ENCODE results near the gene GPBAR1.

Gene GPBAR1

DNA sequence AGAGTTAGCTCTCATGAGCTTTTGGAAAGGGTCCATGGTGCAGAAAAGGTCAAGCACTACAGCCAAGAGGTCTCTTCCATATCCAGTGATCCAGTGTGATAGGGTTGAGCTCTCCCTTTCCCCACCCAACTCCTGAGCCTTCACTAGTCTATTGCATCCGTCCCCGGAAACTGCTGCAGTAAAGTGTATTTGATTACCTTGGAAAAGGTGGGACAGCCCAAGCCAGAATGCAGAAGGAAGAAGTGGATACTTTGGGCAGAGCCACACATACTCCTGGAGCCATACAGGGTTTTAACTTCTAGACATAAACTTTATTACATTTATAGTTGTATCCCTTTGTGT lies 13.1 kb downstream of the GPBAR1 start:
- in situ Hi-C loops (cut with HindIII; ENCODE audit: low pct_unique_long_range_greater_than_20kb, low sequenced_read_pairs): no loop called here
- no peak for DNase-seq (ENCODE audit: low read depth in 1 of 2, low spot score in 1 of 2)
- TF ChIP-seq JUND (IDR thresholded peaks at IDR 0.05; ENCODE audit: low read depth): no peak

DNA sequence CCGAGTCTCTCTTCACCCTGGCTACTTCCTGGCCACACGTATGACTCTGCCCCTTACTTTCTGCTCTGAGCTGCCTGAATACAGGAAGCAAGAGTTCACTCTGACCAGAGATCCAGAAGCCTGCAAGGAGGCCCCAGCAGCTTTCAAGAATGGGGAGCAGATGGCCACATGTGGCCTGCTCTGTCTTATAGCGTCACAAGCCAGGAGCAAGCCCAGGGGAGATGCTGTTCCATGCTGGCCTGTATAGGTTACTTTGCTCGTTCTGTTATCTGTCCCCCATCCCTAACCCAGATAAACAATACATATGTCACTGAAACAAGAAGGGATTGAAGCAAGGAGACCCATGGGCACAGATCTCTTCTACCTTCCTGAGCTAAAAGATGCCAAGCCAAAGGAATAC lies 13.8 kb downstream of the GPBAR1 start:
- in situ Hi-C loops (cut with HindIII; ENCODE audit: low pct_unique_long_range_greater_than_20kb, low sequenced_read_pairs): no loop called here
- no peak for DNase-seq (ENCODE audit: low read depth in 1 of 2, low spot score in 1 of 2)
- TF ChIP-seq JUND (IDR thresholded peaks at IDR 0.05; ENCODE audit: low read depth): no peak

DNA sequence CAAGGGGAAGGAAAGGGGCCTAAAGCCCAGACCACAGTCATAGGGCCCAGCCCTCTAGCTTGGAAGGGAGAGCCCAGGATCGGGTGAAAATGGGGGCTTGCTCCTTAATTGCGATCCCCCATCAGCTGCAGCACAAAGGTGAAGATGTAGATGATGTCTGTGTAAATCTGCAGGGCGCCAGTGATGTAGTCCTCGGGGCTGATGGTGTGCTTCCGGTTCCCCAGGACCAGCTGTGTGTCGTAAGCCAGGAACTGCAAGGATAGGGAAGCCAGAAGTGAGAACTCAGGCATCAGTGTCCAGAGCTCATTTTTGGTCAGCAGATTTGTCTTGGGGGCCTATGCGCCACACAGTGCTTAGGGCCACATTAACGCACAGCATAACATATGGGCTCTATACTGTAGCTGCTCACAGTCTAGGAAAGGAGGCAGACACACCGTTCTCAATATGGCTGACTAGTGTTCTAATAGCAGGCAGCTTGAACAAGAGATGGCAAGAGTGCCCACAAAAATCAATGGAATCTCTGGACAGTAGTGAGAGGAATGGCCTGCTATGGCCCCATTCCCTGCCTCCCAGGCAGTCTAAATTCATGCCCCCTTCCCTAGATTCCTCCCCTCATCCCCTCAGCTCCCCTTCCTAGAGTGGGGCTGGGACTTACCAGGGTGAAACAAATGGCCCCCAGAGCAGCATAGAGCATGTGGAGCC lies 14.7 kb downstream of the GPBAR1 start:
- no peak for DNase-seq (ENCODE audit: low read depth in 1 of 2, low spot score in 1 of 2)
- in situ Hi-C loops (cut with HindIII; ENCODE audit: low pct_unique_long_range_greater_than_20kb, low sequenced_read_pairs): no loop called here
- TF ChIP-seq JUND (IDR thresholded peaks at IDR 0.05; ENCODE audit: low read depth): no peak

DNA sequence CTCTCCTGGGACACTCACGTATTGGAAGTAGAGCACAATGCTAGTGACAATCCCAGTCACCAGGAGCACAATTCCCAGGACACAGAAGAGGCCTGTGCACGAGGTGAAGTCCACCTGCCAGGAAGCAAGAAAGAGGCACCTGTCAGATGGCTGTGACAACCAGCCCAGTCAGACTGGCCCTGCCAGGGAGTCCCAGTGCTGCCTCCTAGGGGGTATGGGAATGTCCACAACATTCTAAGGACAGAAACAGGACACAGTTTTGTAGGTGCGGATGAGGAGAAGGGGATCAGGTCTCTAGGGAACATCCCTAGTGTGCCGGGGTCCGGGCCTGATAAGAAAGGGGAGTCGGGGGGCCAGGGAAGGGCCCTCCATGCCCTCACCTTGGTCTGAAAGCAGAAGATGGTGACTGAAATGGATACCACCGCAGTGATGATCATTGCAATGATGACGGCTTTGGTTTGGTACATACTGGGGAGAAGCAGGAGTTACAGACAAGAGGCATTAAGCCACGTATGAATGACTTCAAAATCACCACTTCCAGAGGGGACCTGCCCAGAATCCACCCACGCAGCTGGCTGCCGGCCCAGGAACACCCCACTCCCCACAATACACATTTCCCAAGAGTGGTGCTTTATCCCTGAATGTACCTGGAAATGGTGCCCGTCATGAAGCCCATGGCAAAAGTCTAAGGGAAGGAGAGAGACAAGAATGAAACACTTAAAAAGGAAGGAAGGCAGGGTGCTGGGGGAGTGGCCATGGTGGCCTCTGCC lies 16.4 kb downstream of the GPBAR1 start:
- in situ Hi-C loops (cut with HindIII; ENCODE audit: low pct_unique_long_range_greater_than_20kb, low sequenced_read_pairs): no loop called here
- no peak for TF ChIP-seq JUND (IDR thresholded peaks at IDR 0.05; ENCODE audit: low read depth)
- DNase-seq (ENCODE audit: low read depth in 1 of 2, low spot score in 1 of 2): peak; percentile 37 to 66

DNA sequence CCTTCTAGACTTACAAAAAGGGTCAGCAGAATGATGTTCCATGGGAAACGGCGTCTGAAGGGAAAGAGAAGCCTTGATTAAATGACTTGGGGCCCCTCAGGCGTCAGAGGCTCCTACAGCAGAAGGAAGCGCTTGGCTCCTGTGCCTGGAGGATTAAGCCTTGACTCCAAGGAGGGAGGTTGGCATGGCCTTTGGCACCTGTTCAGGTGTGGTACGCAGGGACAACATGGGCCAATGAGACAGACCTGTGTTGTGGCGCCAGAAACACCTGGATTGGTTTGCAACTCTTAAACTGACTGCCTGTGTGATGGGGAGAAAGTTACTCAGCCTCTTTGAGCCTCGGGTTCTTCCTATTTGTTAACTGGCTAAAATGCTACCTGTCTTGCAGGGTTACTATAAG lies 17.1 kb downstream of the GPBAR1 start:
- in situ Hi-C loops (cut with HindIII; ENCODE audit: low pct_unique_long_range_greater_than_20kb, low sequenced_read_pairs): no loop called here
- TF ChIP-seq JUND (IDR thresholded peaks at IDR 0.05; ENCODE audit: low read depth): no peak

DNA sequence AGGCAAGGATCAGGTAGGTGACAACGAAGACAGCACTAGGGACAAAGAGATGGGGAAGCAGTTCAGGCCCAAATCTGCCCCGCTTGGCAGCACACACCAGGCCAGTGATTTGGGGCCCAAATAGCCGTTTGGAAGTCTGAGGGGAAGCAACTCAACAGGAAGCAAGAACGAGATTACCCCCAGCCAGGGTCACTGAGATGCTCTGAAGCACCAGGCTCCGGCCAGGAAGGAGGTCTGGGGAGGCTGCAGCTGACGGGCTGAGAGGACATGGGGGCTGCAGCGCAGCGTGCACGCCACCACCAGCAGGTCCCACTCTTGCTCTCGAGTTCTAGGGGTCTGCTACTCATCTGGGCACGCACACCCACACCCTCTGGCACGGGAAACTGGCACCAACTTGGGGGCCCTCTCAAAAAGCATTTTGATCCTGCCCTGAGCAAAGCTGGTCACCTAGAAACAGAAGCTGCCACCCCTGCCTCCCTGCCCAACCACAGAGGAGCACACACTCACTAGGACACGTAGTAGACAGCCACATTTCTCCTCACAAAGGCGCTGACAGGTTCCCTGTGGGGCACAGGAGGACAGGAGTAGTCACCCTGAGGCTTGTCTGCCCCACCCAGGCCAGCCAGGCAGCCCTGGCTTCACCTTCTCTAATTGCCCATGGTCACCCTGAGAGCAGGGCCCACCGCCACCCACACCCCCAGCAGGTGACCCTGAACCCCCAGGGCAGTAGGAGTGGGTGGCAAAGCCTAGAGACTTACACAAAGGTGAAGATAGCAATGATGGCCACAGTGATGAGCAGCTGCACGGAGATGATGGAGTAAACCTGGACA lies 17.9 kb downstream of the GPBAR1 start:
- TF ChIP-seq JUND (IDR thresholded peaks at IDR 0.05; ENCODE audit: low read depth): no peak
- DNase-seq (ENCODE audit: low read depth in 1 of 2, low spot score in 1 of 2): no peak
- in situ Hi-C loops (cut with HindIII; ENCODE audit: low pct_unique_long_range_greater_than_20kb, low sequenced_read_pairs): no loop called here

More for the DNA sequence above, 17.1 kb downstream of the GPBAR1 start:
- no peak for DNase-seq (ENCODE audit: low read depth in 1 of 2, low spot score in 1 of 2)

DNA sequence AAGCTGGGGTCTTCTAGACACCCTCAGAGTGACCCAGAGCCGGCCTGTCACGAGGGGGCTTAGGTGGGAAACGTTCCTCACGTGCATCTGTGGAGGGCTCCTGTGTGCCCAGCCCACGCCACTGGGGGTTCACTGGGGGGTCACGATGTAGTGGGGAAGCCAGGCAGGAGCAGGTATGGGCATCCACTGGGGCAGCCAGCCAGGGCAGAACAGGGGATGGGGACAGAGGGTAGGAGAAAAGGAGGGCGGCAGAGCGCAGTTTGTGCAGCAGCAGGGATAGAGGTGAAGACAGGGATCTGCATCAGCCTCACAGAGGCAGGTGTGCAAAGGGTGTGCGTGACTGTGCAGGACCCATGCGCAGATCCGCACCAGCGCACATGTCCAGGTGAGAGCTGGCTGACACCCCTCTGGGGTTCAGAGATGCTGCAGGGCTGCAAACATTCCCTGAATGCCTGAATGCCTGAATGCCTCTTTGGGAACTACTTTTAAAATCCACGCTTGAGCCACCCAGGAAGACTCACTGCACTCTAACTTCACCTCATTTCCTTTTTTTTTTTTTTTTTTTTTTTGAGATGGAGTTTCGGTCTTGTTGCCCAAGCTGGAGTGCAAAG lies 19.6 kb downstream of the GPBAR1 start:
- in situ Hi-C loops (cut with HindIII; ENCODE audit: low pct_unique_long_range_greater_than_20kb, low sequenced_read_pairs): no loop called here
- no peak for TF ChIP-seq JUND (IDR thresholded peaks at IDR 0.05; ENCODE audit: low read depth)
- no peak for DNase-seq (ENCODE audit: low read depth in 1 of 2, low spot score in 1 of 2)

DNA sequence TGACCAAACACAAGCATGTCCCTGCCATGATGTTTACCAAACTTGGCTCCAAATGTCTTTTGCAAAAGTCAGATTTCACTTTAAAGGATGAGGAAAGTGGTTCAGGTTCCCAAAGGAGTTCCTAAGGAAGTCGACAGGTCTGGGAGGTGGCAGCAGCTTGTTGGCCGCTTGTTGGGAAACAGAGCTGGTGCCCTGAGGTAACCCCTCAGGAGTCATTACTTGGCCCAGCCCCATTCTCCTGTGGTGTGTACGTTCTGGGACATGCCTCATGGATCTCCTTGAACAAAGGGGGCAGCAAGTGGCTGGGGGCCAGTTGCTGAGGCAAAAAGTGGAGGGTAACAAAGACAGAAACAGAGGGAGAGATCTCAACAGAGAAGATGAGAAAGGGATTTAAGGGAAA lies 20.6 kb downstream of the GPBAR1 start:
- peak in 1 of 2 experiments; percentile 21 for DNase-seq (ENCODE audit: low read depth in 1 of 2, low spot score in 1 of 2)
- in situ Hi-C loops (cut with HindIII; ENCODE audit: low pct_unique_long_range_greater_than_20kb, low sequenced_read_pairs): no loop called here
- TF ChIP-seq JUND (IDR thresholded peaks at IDR 0.05; ENCODE audit: low read depth): no peak

DNA sequence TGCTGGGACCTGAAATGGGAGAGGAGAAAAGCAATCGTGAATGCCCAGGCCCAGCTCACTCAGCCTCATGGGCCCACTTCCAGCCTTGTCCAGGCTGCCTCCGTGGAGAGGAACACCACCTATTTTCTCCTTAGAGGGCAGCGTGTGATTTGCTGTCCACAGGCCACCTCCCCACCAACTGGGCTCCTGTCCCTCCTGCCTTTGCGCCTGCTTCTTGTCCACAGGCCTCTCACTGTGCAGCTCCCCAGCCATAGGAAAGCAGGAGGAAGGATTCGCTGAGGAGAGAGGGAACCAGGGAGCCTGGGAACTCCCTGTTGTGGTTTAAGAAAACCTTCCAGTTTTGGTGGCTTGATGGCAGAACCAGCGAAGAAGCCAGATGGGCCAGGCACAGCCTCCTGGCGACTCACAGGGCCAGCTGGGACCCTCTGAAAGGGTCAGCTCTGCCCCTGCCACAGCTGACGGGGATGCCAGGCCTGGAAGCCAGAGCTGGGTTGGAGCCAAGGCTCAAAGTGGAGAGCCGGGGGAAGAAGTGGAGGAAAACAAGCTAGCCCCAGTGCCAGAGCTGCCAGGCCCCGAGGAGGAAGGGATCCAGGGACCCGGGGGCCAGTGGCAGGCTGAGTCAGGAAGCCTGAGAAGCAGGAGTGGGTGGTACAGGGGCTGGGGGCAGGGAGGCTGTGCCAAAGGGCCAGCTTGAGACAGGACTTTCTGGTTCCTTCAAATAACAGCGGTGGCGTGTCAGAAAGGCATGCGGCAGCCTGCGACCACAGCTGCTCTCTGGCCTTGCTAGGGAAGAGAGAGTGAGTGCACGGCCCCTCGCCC lies 21.6 kb downstream of the GPBAR1 start:
- in situ Hi-C loops (cut with HindIII; ENCODE audit: low pct_unique_long_range_greater_than_20kb, low sequenced_read_pairs): no loop called here
- peak; percentile 11; the same call in 1 of the 2 replicates for TF ChIP-seq JUND (IDR thresholded peaks at IDR 0.05; ENCODE audit: low read depth)
- DNase-seq (ENCODE audit: low read depth in 1 of 2, low spot score in 1 of 2): peak; percentile 65 to 90

DNA sequence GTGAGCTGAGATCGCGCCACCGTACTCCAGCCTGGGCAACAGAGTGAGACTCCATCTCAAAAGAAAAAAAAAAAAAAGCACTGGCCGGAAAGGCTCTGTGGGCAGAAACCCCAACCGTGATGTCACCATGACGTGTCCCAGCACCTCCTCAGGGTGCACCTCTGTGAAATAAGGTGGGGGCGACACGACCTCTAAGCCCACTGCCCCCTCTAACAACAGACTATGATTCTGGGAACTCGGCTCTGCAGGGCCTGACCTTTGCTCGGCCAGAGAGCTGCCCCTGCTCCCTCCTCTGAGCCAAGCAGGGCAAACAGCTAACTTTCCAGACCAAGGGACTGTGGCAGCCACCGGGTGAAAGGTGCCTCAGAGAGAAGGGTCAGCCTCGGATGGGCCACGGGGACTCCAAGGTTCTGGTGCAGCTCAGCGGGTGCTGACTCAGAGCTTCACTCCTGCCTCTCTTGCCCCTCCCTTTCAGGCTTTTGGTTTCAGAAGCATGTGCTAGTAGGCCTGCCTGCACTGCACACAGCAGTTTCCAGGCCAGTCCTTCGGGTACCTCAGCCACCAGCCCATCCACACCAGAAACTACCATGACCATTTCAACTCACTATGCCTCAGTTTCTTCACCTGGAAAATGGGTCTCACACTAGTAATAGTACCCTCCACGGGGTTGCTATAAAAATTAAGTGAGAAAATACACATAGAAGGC lies 23.4 kb downstream of the GPBAR1 start:
- in situ Hi-C loops (cut with HindIII; ENCODE audit: low pct_unique_long_range_greater_than_20kb, low sequenced_read_pairs): no loop called here
- no peak for TF ChIP-seq JUND (IDR thresholded peaks at IDR 0.05; ENCODE audit: low read depth)
- peak in 1 of 2 experiments; percentile 50 for DNase-seq (ENCODE audit: low read depth in 1 of 2, low spot score in 1 of 2)

DNA sequence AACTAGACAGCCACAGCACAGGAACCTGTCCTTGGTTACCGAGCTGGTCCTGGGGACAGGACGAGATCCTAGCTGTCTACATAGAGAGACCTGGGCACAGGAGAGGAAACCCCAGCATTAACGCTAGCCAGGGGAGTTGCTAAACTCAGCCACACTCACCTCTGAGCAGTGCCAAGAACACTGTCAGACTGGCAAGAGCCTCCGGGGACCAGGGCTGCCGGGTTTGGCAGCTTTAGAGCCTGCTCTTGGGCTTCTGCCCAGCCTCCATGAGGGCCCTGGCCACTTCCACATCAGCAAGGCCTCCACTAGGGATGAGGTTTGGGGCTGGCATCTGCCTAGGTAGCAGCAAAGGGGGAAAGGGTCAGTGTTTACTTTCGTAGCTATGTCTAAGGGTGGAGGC lies 24.8 kb downstream of the GPBAR1 start:
- no peak for TF ChIP-seq JUND (IDR thresholded peaks at IDR 0.05; ENCODE audit: low read depth)
- DNase-seq (ENCODE audit: low read depth in 1 of 2, low spot score in 1 of 2): peak in 1 of 2 experiments; percentile 69
- in situ Hi-C loops (cut with HindIII; ENCODE audit: low pct_unique_long_range_greater_than_20kb, low sequenced_read_pairs): no loop called here
